HepG2 (cell line): ENCODE measurements around the gene EPB41L2. TPM values are rescaled to one million over a fixed set of nuclear protein-coding genes. Genes with fewer than 3 reads are reported as not detected.

Experiments
- ARID3A ChIP-seq: IDR thresholded peaks from 2 replicates; pipeline ENCODE4 v1.6.1; 2012; ENCODE audit warnings: low read depth, low read length, improper control_type of control experiment
- CBFB ChIP-seq: sonication (generic); formaldehyde crosslinking; IDR thresholded peaks from 2 replicates; pipeline ENCODE4 v1.4.0; 2020; ENCODE audit warnings: missing genetic modification reagents
- DNMT3B ChIP-seq: conservative IDR thresholded peaks from 2 replicates; pipeline ENCODE4 v1.6.1; 2016; ENCODE audit warnings: missing biosample characterization, control low read depth
- ERF ChIP-seq: IDR thresholded peaks from 2 replicates; pipeline ENCODE4 v1.6.1; 2018; ENCODE audit warnings: missing biosample characterization, missing genetic modification reagents
- FOXA3 ChIP-seq: IDR thresholded peaks from 2 replicates; pipeline ENCODE4 v1.6.1; 2016; ENCODE audit warnings: missing genetic modification reagents, missing compliant biosample characterization
- GATAD2A ChIP-seq: IDR thresholded peaks from 2 replicates; pipeline ENCODE4 v1.6.1; 2016
- HNRNPL ChIP-seq: fragments of 200-400 bp; formaldehyde crosslinking; IDR thresholded peaks from 2 replicates; pipeline ENCODE4 v1.6.1; 2017; ENCODE audit warnings: mild to moderate bottlenecking, low read depth, low read length
- IRF2 ChIP-seq: IDR thresholded peaks from 2 replicates; pipeline ENCODE4 v1.6.1; 2018; ENCODE audit warnings: missing genetic modification reagents, missing compliant biosample characterization
- KAT8 ChIP-seq: IDR thresholded peaks from 2 replicates; pipeline ENCODE4 v1.6.1; 2016; ENCODE audit warnings: missing genetic modification reagents, missing compliant biosample characterization
- KDM3A ChIP-seq: IDR thresholded peaks from 2 replicates; pipeline ENCODE4 v1.6.1; 2018; ENCODE audit warnings: low read depth, missing compliant biosample characterization
- MAFK ChIP-seq, 2 experiments: IDR thresholded peaks in 1 of 2; conservative IDR thresholded peaks in 1 of 2; 2 replicates each; pipeline ENCODE4 v1.6.1; 2011; ENCODE audit warnings: improper control_type of control experiment in 2 of 2, low read length in 2 of 2
- MIXL1 ChIP-seq: IDR thresholded peaks from 2 replicates; pipeline ENCODE4 v1.6.1; 2016
- PPARG ChIP-seq: conservative IDR thresholded peaks from 2 replicates; pipeline ENCODE4 v1.6.1; 2016; ENCODE audit warnings: missing biosample characterization, missing genetic modification reagents
- RAD21 ChIP-seq: fragments of 450-650 bp; formaldehyde crosslinking; IDR thresholded peaks from 2 replicates; pipeline ENCODE4 v1.5.0; 2020; ENCODE audit warnings: mild to moderate bottlenecking
- RARA ChIP-seq: IDR thresholded peaks from 2 replicates; pipeline ENCODE4 v1.6.1; 2016; ENCODE audit warnings: missing genetic modification reagents, missing compliant biosample characterization
- SMAD3 ChIP-seq: sonication (generic); formaldehyde crosslinking; IDR thresholded peaks from 2 replicates; pipeline ENCODE4 v1.4.0; 2020; ENCODE audit warnings: missing genetic modification reagents
- SMC3 ChIP-seq: IDR thresholded peaks from 2 replicates; pipeline ENCODE4 v1.6.1; 2011; ENCODE audit warnings: low read length, improper control_type of control experiment
- SSRP1 ChIP-seq: IDR thresholded peaks from 2 replicates; pipeline ENCODE4 v1.6.1; 2016; ENCODE audit warnings: control low read depth
- STAG1 ChIP-seq: sonication (generic); formaldehyde crosslinking; IDR thresholded peaks from 2 replicates; pipeline ENCODE4 v1.4.0; 2020; ENCODE audit warnings: missing genetic modification reagents
- TFDP1 ChIP-seq: IDR thresholded peaks from 2 replicates; pipeline ENCODE4 v1.6.1; 2016; ENCODE audit warnings: missing compliant biosample characterization, missing genetic modification reagents, borderline replicate concordance
- TGIF2 ChIP-seq: IDR thresholded peaks from 2 replicates; pipeline ENCODE4 v1.6.1; 2016; ENCODE audit warnings: control low read depth, missing compliant biosample characterization
- ZBTB38 ChIP-seq: sonication (generic); formaldehyde crosslinking; IDR thresholded peaks from 2 replicates; pipeline ENCODE4 v1.5.1; 2020; ENCODE audit warnings: mild to moderate bottlenecking, missing genetic modification reagents
- ZEB1 ChIP-seq: IDR thresholded peaks from 2 replicates; pipeline ENCODE4 v1.6.1; 2012; ENCODE audit warnings: mild to moderate bottlenecking, low read depth, inconsistent platforms; ENCODE audit not compliant: insufficient replicate concordance
- ZFP37 ChIP-seq: sonication (generic); formaldehyde crosslinking; IDR thresholded peaks from 2 replicates; pipeline ENCODE4 v1.4.0; 2020; ENCODE audit warnings: missing genetic modification reagents, borderline replicate concordance
- ZGPAT ChIP-seq: IDR thresholded peaks from 2 replicates; pipeline ENCODE4 v1.6.1; 2016; ENCODE audit warnings: mild to moderate bottlenecking
- ZNF24 ChIP-seq: fragments of 450-650 bp; IDR thresholded peaks from 2 replicates; pipeline ENCODE4 v1.6.1; 2017; ENCODE audit warnings: antibody characterized with exemption, mild to moderate bottlenecking
- ZNF331 ChIP-seq: sonication (generic); formaldehyde crosslinking; IDR thresholded peaks from 2 replicates; pipeline ENCODE4 v1.4.0; 2020; ENCODE audit warnings: missing genetic modification reagents
- ZNF598 ChIP-seq: sonication (generic); formaldehyde crosslinking; IDR thresholded peaks from 2 replicates; pipeline ENCODE4 v1.5.1; 2020; ENCODE audit warnings: mild to moderate bottlenecking, missing genetic modification reagents, borderline replicate concordance
- ZNF652 ChIP-seq: IDR thresholded peaks from 2 replicates; pipeline ENCODE4 v1.6.1; 2016; ENCODE audit warnings: low read depth, borderline replicate concordance
- ZSCAN9 ChIP-seq: IDR thresholded peaks from 2 replicates; pipeline ENCODE4 v1.6.1; 2016; ENCODE audit warnings: borderline replicate concordance
- polyA plus RNA-seq, 8 experiments: library from polyadenylated mRNA; depleted of rRNA in 3 of 8; stranded (reverse) in 7 of 8; unstranded in 1 of 8; fragments of >200 nt; fragmentation: Illumina TruSeq in 4 of 8; extraction: Trizol in 4 of 8; gene quantifications; 2 replicates each; pipeline versions ENCODE4 v1.2.1 to v1.2.3, GENCODE V29; 2011 to 2016; ENCODE audit warnings: low read depth in 4 of 8, missing spikeins in 1 of 8, mixed read lengths in 1 of 8; ENCODE audit not compliant: insufficient read depth in 1 of 8
- total RNA-seq, 5 experiments: library from RNA; depleted of rRNA; stranded (reverse); fragments of >200 nt; fragmentation: Illumina TruSeq; extraction: Trizol; gene quantifications; 2 replicates each; pipeline ENCODE4 v1.2.3, GENCODE V29; 2016; ENCODE audit warnings: low read depth in 1 of 5

The EPB41L2 gene
- total and polyA plus RNA-seq, 2 of the 13 experiments (the other 11 are each of a cell fraction or from before 2014, with no cell fraction given), result 41.7 to 56.4 TPM

DNA sequence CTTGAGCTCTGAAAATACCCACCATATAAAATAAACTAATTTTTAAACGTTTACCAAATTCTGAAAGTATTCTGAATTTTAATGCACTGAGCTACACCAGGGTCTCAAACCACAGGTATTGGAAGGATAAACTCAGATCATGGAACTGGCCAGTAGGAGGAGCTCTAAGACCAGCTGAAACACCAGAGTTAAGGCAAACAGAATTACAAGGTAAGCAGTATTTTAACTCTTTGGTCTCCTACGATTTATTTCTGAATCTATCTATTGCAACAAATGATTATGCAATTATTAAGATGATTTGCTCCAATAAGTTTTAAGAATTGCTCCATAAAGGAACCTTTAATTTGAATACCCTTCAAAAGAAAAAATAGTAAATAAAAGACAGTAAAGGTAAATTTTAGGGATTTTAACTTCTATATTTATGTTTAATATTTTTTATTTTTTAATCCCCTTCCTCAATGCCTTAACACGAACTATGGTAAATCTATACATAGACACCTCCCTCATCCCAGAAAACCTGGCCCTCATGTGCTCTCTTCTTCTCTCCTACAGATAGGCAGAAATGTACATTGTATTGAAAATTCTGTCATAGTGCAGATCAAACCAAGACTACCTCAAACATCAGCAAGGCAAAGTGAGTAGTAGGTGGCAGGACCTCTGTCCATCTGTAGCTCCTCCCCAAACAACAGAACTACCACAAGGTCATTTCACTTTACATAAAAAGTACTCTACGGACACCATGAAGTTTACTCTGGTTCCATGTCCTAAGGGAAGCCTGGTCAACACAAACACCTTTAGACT, 177.5 kb downstream of the EPB41L2 start (continued):
- TF ChIP-seq TFDP1 (CRISPR knock-in tag) (no peak), ZNF598 (CRISPR knock-in tag) (no peak), MAFK (conservative IDR thresholded peaks at IDR 0.05 in 1 of 2, IDR thresholded peaks at IDR 0.05 in 1 of 2; ENCODE audit: low read length in 2 of 2) (peak; percentile 97 to 99), FOXA3 (0 out of 2 replicates have a peak, but pooled peaks have one; percentile 32), KAT8 (CRISPR knock-in tag) (peak; percentile 70), KDM3A (CRISPR knock-in tag) (0 out of 2 replicates have a peak, but pooled peaks have one; percentile 69), TGIF2 (CRISPR knock-in tag) (0 out of 2 replicates have a peak, but pooled peaks have one; percentile 40), ZFP37 (no peak), ZNF331 (CRISPR knock-in tag) (0 out of 2 replicates have a peak, but pooled peaks have one; percentile 21), ZNF24 (peak; percentile 44; the same call in 1 of the 2 replicates), IRF2 (CRISPR knock-in tag) (peak; percentile 54; the same call in 1 of the 2 replicates), ZGPAT (CRISPR knock-in tag) (0 out of 2 replicates have a peak, but pooled peaks have one; percentile 48), RAD21 (peak; percentile 96), ZEB1 (no peak), STAG1 (CRISPR knock-in tag) (peak; percentile 99), PPARG (CRISPR knock-in tag) (peak; percentile 70), ZNF652 (CRISPR knock-in tag) (peak; percentile 100), MIXL1 (0 out of 2 replicates have a peak, but pooled peaks have one; percentile 68), CBFB (CRISPR knock-in tag) (no peak), ERF (CRISPR knock-in tag) (peak; percentile 37; the same call in 1 of the 2 replicates), GATAD2A (CRISPR knock-in tag) (peak; percentile 67; the same call in 1 of the 2 replicates), ARID3A (peak; percentile 92), SMC3 (peak; percentile 100), ZSCAN9 (CRISPR knock-in tag) (0 out of 2 replicates have a peak, but pooled peaks have one; percentile 39), SSRP1 (0 out of 2 replicates have a peak, but pooled peaks have one; percentile 42), ZBTB38 (CRISPR knock-in tag) (no peak), RARA (CRISPR knock-in tag) (0 out of 2 replicates have a peak, but pooled peaks have one; percentile 17), HNRNPL (no peak), SMAD3 (CRISPR knock-in tag) (peak; percentile 63; the same call in 1 of the 2 replicates), DNMT3B (CRISPR knock-in tag) (0 out of 2 replicates have a peak, but pooled peaks have one; percentile 47)
